Measurements from ENCODE around the gene ABHD10.
"Not testable (repeated sequence)": the region's sequence is repeated elsewhere in the genome, so short reads cannot be mapped to it uniquely, and the experiment has no call there.

ABHD10 gene

DNA sequence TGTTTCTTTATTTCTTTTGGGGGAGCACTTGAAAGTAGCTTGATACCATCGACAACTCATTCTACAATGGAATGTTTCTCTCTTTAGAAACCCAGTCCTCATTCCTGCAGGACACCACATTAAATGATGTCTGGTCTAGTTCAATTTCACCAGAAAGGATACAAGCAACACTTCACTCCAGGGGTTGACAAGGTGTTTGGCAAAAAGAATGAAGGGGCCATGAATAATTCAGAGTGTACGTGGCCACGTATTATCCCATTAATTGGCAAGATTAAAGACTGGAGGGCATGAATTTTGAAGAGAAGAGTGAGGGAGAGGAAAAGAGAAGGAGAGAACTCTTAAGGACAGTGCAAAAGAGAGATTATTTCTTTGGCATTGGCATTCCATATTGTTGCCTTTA is 56.4 kb downstream of the ABHD10 start:
- DNase-seq: no peak

DNA sequence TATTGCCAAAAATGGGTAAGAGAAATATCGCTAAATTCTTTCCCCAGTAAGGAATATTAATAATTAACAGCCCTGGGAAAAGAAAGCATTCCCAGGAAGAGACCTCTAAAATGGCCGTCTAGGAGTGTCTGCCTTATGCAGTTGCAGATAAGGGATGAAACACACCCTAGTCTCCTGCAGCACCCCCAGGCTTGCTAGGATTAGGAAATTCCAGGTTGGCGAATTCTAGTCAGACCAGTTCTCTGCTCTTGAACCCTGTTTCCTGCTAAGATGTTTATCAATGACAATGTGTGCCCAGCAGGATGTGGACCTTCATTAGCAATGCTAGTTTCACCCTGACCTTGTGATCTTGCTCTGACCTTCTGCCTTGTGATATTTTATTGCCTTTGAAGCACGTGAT is 58.4 kb downstream of the ABHD10 start:
- DNase-seq: not testable (repeated sequence)

DNA sequence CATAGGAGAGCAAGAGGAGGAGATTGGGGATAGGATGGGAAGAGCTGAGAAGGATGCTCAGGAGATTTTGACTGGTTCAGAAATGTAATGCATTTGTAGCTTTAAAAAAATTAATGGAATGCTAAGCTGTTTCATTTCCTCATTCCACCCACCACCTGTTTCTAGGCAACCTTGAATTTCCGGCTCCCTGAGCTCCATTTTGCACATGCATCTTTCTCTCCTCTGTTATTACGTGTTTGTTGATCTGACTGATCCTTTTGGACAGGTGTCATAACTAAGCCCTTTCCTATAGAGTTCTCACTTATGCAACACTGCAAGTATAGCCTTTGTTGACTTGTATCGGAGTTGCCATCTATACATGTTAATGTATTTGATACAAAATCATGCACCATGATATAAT is 60.0 kb downstream of the ABHD10 start:
- DNase-seq: no peak

DNA sequence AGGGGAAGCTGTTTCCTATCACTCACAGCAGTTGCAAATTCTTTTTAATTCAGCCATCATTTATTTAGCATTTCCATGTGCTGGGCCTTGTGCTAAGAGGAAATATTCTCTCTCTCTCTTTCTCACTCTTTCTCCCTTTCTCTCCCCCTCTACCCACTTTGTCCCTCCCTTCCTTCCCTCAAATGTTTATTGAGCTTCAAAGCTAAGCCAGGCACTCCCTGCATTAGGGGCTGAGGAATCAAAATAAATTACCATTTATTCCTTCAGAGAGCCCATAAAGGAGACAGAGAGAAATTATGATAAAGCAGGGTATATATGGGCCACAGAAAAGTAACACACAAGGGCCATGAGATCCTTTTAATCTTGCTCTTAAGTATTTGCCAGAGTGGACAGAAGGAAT is 62.5 kb downstream of the ABHD10 start:
- no peak for DNase-seq

DNA sequence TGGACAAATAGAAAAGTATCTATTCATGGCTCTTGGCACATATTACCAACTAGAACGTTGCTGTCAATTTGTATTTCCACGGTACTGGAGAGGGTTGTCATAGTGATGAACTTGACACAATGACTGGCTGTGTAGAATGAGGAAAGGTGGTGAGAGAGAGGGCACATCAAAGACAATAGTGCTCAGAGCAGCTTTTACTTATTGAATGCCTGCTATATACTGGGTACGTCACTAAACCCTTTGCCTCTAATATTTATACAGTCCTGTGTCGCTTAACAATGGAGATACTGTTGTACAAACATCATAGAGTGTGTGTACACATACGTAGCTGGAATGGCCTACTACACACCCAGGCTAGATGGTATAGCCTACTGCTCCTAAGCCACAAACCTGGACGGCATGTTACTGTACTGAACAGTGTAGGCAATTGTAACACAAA is 64.0 kb downstream of the ABHD10 start:
- no peak for DNase-seq
